Activated CD4-positive, alpha-beta T cell treated with anti-CD3 and anti-CD28 coated beads for 36 hours (primary cell): ENCODE data around the gene SNX7. TPM values are rescaled to one million over a fixed set of nuclear protein-coding genes. Genes with fewer than 3 reads are reported as not detected.

Experiments used
- ATAC-seq: fragments of 200-7000 bp; cut with Tn5 transposase; one replicate; pipeline ENCODE4 v1.10.0; 2021; ENCODE audit warnings: mild to moderate bottlenecking, moderate library complexity
- CTCF ChIA-PET: fragments of 350-600 bp; sonication (Branson Sonifier 250); formaldehyde crosslinking; loops from one replicate; lab custom pipeline; 2021; ENCODE audit warnings: antibody characterized with exemption; lab: Charles Lee
- POLR2A ChIA-PET: fragments of 350-600 bp; sonication (Branson Sonifier 250); formaldehyde crosslinking; loops from one replicate; lab custom pipeline; 2021; ENCODE audit warnings: antibody characterized with exemption, inconsistent platforms; lab: Charles Lee
- DNase-seq: peaks from one replicate; pipeline ENCODE4 v3.0.0-alpha.2; 2020
- H3K27ac Mint-ChIP-seq: one replicate; pipeline ENCODE4 v1.8.0; 2021; ENCODE audit warnings: mixed read lengths
- H3K27me3 Mint-ChIP-seq: one replicate; pipeline ENCODE4 v1.8.0; 2021; ENCODE audit warnings: mixed read lengths
- H3K36me3 Mint-ChIP-seq: one replicate; pipeline ENCODE4 v1.8.0; 2021; ENCODE audit warnings: low read depth, mixed read lengths
- H3K4me1 Mint-ChIP-seq: one replicate; pipeline ENCODE4 v1.8.0; 2021; ENCODE audit warnings: mixed read lengths
- H3K4me3 Mint-ChIP-seq: one replicate; pipeline ENCODE4 v1.8.0; 2021; ENCODE audit warnings: mild to moderate bottlenecking, moderate library complexity, mixed read lengths
- H3K9me3 Mint-ChIP-seq: one replicate; pipeline ENCODE4 v1.8.0; 2021; ENCODE audit warnings: low read depth, mixed read lengths
- intact Hi-C, 2 experiments: fragments of 100-400 bp; cut with DNase I in 1 of 2; cut with micrococcal nuclease in 1 of 2; formaldehyde crosslinking; loops; one replicate each; pipeline versions ENCODE4 v1.14.2 to v1.15.1; 2022 to 2024; cut with DNase I, micrococcal nuclease
- total RNA-seq, 2 experiments: library from RNA; stranded (reverse); gene quantifications; one replicate each; pipeline ENCODE4 v1.2.3, GENCODE V29; 2021

The SNX7 gene
- under 1 TPM; 0.18 to 0.32 TPM for total RNA-seq

GRCh38 chr1:98661544-98662355, at the start of gene SNX7:
Gene SNX7, plus strand, starts transcription at chr1:98661721. Its CDS starts 11 bp downstream, at chr1:98661732.
- intact Hi-C loops: no loop called here
- Mint-ChIP-seq H3K4me1 (peaks cover 10% of the 10 kb centered on the region), H3K27ac (no peak within 1 kb of the TSS), H3K27me3 (peaks cover 38% of the 10 kb centered on the region), H3K9me3 (no peaks in the 10 kb centered on the region), H3K36me3 (no peaks in the 10 kb centered on the region), H3K4me3 (peak within 1 kb of the TSS; percentile 66)
- DNase-seq (peak; percentile 30), ATAC-seq (peak; percentile 66)
- CTCF ChIA-PET: interaction anchor here (1.0 kb wide), 1 partner anchor 10 kb away, joined by 3 read pairs; no protein-coding TSS in a partner anchor
- POLR2A ChIA-PET: no interaction called here

GRCh38 chr1:98637316-98637715, 24.2 kb upstream of the SNX7 start:
- peaks cover 11% of the 10 kb centered on the region for H3K9me3 Mint-ChIP-seq
- no peak for ATAC-seq
- POLR2A ChIA-PET: no interaction called here
- no peaks in the 10 kb centered on the region for H3K27me3 Mint-ChIP-seq
- no peak overlapping the region for H3K4me3 Mint-ChIP-seq
- no peaks in the 10 kb centered on the region for H3K36me3 Mint-ChIP-seq
- H3K27ac Mint-ChIP-seq: no peak overlapping the region
- no peak for DNase-seq
- CTCF ChIA-PET: no interaction called here
- intact Hi-C loops: no loop called here
- H3K4me1 Mint-ChIP-seq: no peaks in the 10 kb centered on the region

GRCh38 chr1:98638185-98638584, 23.3 kb upstream of the SNX7 start:
- H3K27me3 Mint-ChIP-seq: no peaks in the 10 kb centered on the region
- CTCF ChIA-PET: no interaction called here
- peaks cover 14% of the 10 kb centered on the region for H3K9me3 Mint-ChIP-seq

GRCh38 chr1:98644510-98644909, 17.0 kb upstream of the SNX7 start:
- POLR2A ChIA-PET: no interaction called here
- H3K27me3 Mint-ChIP-seq: no peaks in the 10 kb centered on the region

More at GRCh38 chr1:98638185-98638584, 23.3 kb upstream of the SNX7 start:
- ATAC-seq (no peak), DNase-seq (no peak)
- Mint-ChIP-seq H3K4me3 (no peak overlapping the region), H3K4me1 (no peaks in the 10 kb centered on the region), H3K36me3 (no peaks in the 10 kb centered on the region), H3K27ac (no peak overlapping the region)
- POLR2A ChIA-PET: no interaction called here
- intact Hi-C loops: no loop called here

GRCh38 chr1:98651116-98651632, 10.3 kb upstream of the SNX7 start:
- intact Hi-C loops: no loop called here
- POLR2A ChIA-PET: no interaction called here
- ATAC-seq: no peak

More at GRCh38 chr1:98644510-98644909, 17.0 kb upstream of the SNX7 start:
- DNase-seq: no peak
- H3K27ac Mint-ChIP-seq: no peak overlapping the region
- ATAC-seq: no peak
- intact Hi-C loops: no loop called here
- CTCF ChIA-PET: no interaction called here
- peaks cover 11% of the 10 kb centered on the region for H3K9me3 Mint-ChIP-seq
- no peaks in the 10 kb centered on the region for H3K4me1 Mint-ChIP-seq
- no peaks in the 10 kb centered on the region for H3K36me3 Mint-ChIP-seq
- H3K4me3 Mint-ChIP-seq: no peak overlapping the region

GRCh38 chr1:98653123-98653522, 8.4 kb upstream of the SNX7 start:
- H3K27me3 Mint-ChIP-seq: no peaks in the 10 kb centered on the region
- H3K27ac Mint-ChIP-seq: no peak overlapping the region
- intact Hi-C loops: no loop called here
- ATAC-seq (no peak), DNase-seq (no peak)
- no peaks in the 10 kb centered on the region for H3K4me1 Mint-ChIP-seq
- ChIA-PET POLR2A (no interaction called here), CTCF (no interaction called here)
- no peak overlapping the region for H3K4me3 Mint-ChIP-seq
- peaks cover 2% of the 10 kb centered on the region for H3K9me3 Mint-ChIP-seq
- H3K36me3 Mint-ChIP-seq: no peaks in the 10 kb centered on the region

More at GRCh38 chr1:98651116-98651632, 10.3 kb upstream of the SNX7 start:
- no peaks in the 10 kb centered on the region for H3K36me3 Mint-ChIP-seq
- H3K4me3 Mint-ChIP-seq: no peak overlapping the region
- no peaks in the 10 kb centered on the region for H3K4me1 Mint-ChIP-seq
- H3K27me3 Mint-ChIP-seq: no peaks in the 10 kb centered on the region
- CTCF ChIA-PET: interaction anchor here (1.0 kb wide), 1 partner anchor 17 kb away, joined by 3 read pairs; no protein-coding TSS in a partner anchor
- no peak overlapping the region for H3K27ac Mint-ChIP-seq
- no peak for DNase-seq
- H3K9me3 Mint-ChIP-seq: peaks cover 2% of the 10 kb centered on the region

GRCh38 chr1:98659879-98660278, 1.6 kb upstream of the SNX7 start:
- Mint-ChIP-seq H3K4me3 (no peak overlapping the region), H3K9me3 (no peaks in the 10 kb centered on the region), H3K27me3 (peaks cover 35% of the 10 kb centered on the region), H3K27ac (no peak overlapping the region), H3K4me1 (peaks cover 10% of the 10 kb centered on the region), H3K36me3 (no peaks in the 10 kb centered on the region)
- intact Hi-C loops: no loop called here
- DNase-seq (no peak), ATAC-seq (no peak)
- ChIA-PET CTCF (no interaction called here), POLR2A (no interaction called here)

GRCh38 chr1:98660940-98661543, 479 bp upstream of the SNX7 start:
- Mint-ChIP-seq H3K27ac (no peak overlapping the region), H3K4me3 (peak overlapping the region; percentile 7), H3K4me1 (peaks cover 10% of the 10 kb centered on the region), H3K27me3 (peaks cover 37% of the 10 kb centered on the region), H3K9me3 (no peaks in the 10 kb centered on the region), H3K36me3 (no peaks in the 10 kb centered on the region)
- ATAC-seq (no peak), DNase-seq (no peak)
- intact Hi-C loops: no loop called here
- ChIA-PET POLR2A (no interaction called here), CTCF (no interaction called here)

- H3K4me3 Mint-ChIP-seq: peak overlapping the region; percentile 66
- ChIA-PET POLR2A (no interaction called here), CTCF (interaction anchor here (1.0 kb wide), 1 partner anchor 10 kb away, joined by 3 read pairs; no protein-coding TSS in a partner anchor)
- intact Hi-C loops: no loop called here
- H3K27ac Mint-ChIP-seq: no peak overlapping the region
- H3K36me3 Mint-ChIP-seq: no peaks in the 10 kb centered on the region
- no peak for ATAC-seq
- H3K4me1 Mint-ChIP-seq: peaks cover 10% of the 10 kb centered on the region
- peaks cover 38% of the 10 kb centered on the region for H3K27me3 Mint-ChIP-seq
- DNase-seq: no peak
- H3K9me3 Mint-ChIP-seq: no peaks in the 10 kb centered on the region
Observed at GRCh38 chr1:98662356-98662670, 792 bp downstream of the SNX7 start.

GRCh38 chr1:98668733-98669132, 7.2 kb downstream of the SNX7 start:
- ChIA-PET POLR2A (no interaction called here), CTCF (no interaction called here)
- Mint-ChIP-seq H3K27ac (no peak overlapping the region), H3K4me3 (no peak overlapping the region), H3K4me1 (no peaks in the 10 kb centered on the region), H3K36me3 (no peaks in the 10 kb centered on the region), H3K9me3 (no peaks in the 10 kb centered on the region), H3K27me3 (peaks cover 14% of the 10 kb centered on the region)
- ATAC-seq (no peak), DNase-seq (no peak)
- intact Hi-C loops: no loop called here

- Mint-ChIP-seq H3K4me3 (no peak overlapping the region), H3K27ac (no peak overlapping the region), H3K27me3 (peaks cover 8% of the 10 kb centered on the region), H3K4me1 (no peaks in the 10 kb centered on the region), H3K9me3 (no peaks in the 10 kb centered on the region), H3K36me3 (no peaks in the 10 kb centered on the region)
- intact Hi-C loops: no loop called here
- ChIA-PET CTCF (no interaction called here), POLR2A (no interaction called here)
- DNase-seq: no peak
- no peak for ATAC-seq
Observed at GRCh38 chr1:98669355-98670296, 8.1 kb downstream of the SNX7 start.
